ENCODE measurements around the gene STX10. TPM values are rescaled to one million over a fixed set of nuclear protein-coding genes. Genes with fewer than 3 reads are reported as not detected.
A peak's percentile ranks its signal among the peaks of the same experiment; 100 is the strongest.

Gene STX10
- total RNA-seq, 3 donors from 2014 or later = 48.2 to 59.7 (median 49.3) TPM

DNA sequence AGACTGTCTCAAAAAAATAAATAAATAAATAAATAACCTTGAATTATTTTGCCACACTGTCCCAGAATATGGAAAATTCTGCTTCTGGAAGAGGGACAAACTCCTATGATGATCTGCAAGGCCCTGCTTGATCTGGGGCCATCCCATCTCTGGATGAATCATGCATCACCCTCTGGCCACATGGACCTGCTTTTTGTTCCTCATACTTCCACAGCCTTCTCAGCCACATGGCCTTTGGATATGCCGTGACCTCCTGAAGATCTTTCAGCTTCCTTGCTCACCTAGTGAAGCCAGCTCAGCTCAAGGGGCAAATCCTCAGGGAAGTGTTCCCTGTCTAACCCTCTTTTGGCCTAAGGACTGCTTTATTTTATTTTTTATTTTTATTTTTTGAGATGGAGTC is 10.4 kb upstream of the STX10 start:
- DNase-seq (no peak), ATAC-seq (no peak)
- intact Hi-C loops (cut with DNase I, micrococcal nuclease) = no loop called here
- H3K4me1 ChIP-seq (ENCODE audit: low read depth) = peaks cover 36% of the 10 kb centered on the region
- no peak for TF ChIP-seq CTCF (IDR thresholded peaks at IDR 0.05)
- H3K4me3 ChIP-seq = no peak overlapping the region
- H3K9me3 ChIP-seq = no peaks in the 10 kb centered on the region
- no peaks in the 10 kb centered on the region for H3K36me3 ChIP-seq (ENCODE audit: low read depth)

GRCh38 chr19:13159713-13160112 is 9.5 kb upstream of the STX10 start:
- ATAC-seq = no peak
- no peaks in the 10 kb centered on the region for H3K9me3 ChIP-seq
- DNase-seq = no peak
- H3K4me1 ChIP-seq (ENCODE audit: low read depth) = peaks cover 35% of the 10 kb centered on the region
- TF ChIP-seq CTCF (IDR thresholded peaks at IDR 0.05) = no peak
- no peak overlapping the region for H3K4me3 ChIP-seq
- no peaks in the 10 kb centered on the region for H3K36me3 ChIP-seq (ENCODE audit: low read depth)
- intact Hi-C loops (cut with DNase I, micrococcal nuclease) = no loop called here

DNA sequence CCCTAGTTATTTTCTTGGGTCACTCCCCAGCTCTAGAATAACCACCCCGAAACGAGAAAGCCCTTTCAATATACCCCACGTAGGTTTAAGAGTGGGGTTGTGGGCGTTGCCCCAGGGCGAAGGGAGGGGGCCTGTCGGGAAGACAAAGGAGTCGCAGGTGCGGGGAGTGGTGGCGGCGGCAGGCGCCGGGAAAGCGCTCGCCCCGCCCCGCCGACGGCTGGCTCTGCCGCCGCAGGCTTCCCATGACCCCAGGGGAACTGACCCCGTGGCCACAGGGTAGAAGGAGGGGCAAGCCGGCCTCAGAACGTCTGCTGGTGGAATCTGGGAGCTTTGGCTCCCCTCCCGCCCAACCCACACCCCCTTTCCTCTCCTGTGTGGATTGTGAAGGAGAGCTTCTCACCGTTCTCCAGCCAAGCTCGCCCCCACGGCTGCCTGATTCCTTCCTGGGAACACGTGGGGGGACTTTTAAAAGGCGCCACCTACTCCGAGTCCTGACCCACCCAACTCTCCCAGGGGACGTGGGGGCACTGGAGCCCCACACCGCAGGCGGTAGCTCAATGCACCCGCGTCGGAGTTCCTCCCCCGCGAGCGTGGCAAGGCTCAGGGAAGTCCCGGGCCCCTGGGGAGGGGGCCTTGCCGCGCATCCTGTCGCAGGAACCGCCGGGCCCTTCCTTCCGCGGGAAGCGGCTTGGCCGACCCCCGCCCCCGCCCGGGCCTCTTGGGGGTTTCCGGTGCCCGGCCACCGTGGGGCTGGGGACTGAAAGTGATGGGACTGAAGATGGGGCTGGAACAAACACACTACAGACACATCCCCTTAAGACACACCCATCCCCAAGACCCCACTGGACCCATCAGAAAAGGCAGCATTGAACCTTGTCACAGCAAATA is 5.5 kb upstream of the STX10 start:
- Histone ChIP-seq H3K36me3 (ENCODE audit: low read depth) (peaks cover 3% of the 10 kb centered on the region), H3K4me1 (ENCODE audit: low read depth) (peaks cover 13% of the 10 kb centered on the region), H3K9me3 (no peaks in the 10 kb centered on the region), H3K4me3 (no peak overlapping the region)
- ATAC-seq = peak; percentile 26
- intact Hi-C loops (cut with DNase I, micrococcal nuclease) = no loop called here
- peak; percentile 79 to 93 (median 89) for DNase-seq
- no peak for TF ChIP-seq CTCF (IDR thresholded peaks at IDR 0.05)

- peak; percentile 10 for ATAC-seq
- peaks cover 3% of the 10 kb centered on the region for H3K36me3 ChIP-seq (ENCODE audit: low read depth)
- DNase-seq = peak; percentile 93 to 95 (median 93)
- no peak for TF ChIP-seq CTCF (IDR thresholded peaks at IDR 0.05)
- H3K9me3 ChIP-seq = no peaks in the 10 kb centered on the region
- H3K4me3 ChIP-seq = peak overlapping the region; percentile 97
- peaks cover 13% of the 10 kb centered on the region for H3K4me1 ChIP-seq (ENCODE audit: low read depth)
- intact Hi-C loops (cut with DNase I, micrococcal nuclease) = no loop called here
Observed at GRCh38 chr19:13154911-13155471, 4.8 kb upstream of the STX10 start.

GRCh38 chr19:13154241-13154778 is 4.1 kb upstream of the STX10 start:
- Histone ChIP-seq H3K9me3 (no peaks in the 10 kb centered on the region), H3K4me3 (peak overlapping the region; percentile 97), H3K36me3 (ENCODE audit: low read depth) (peaks cover 3% of the 10 kb centered on the region), H3K4me1 (ENCODE audit: low read depth) (peaks cover 18% of the 10 kb centered on the region)
- TF ChIP-seq CTCF (IDR thresholded peaks at IDR 0.05) = no peak
- ATAC-seq (peak; percentile 13), DNase-seq (peak; percentile 90 to 96 (median 93))
- intact Hi-C loops (cut with DNase I, micrococcal nuclease) = no loop called here

All from mucosa of descending colon (tissue), 3 donors.